Measurements from ENCODE around the gene TLNRD1.

DNA sequence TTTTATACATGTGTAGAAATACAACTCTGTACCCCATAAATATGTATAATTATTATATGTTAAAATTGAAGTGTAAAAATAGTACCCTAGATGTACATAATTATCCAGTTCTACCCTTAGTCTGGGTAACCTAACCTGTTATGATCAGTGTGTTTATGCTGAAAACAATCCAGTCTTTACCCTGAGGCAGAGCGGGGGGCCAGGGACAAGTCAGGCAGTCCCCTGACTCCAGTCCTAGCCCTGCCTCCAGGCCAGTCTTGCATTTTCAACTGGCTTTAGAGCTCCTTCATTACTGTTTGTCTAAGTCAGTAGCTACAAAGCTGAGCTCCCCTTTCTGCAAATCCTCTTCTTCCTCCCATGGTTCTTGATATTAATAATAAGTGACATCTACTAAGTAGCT is 14.2 kb upstream of the TLNRD1 start:
- TF ChIP-seq CTCF (IDR thresholded peaks at IDR 0.05 in 4 of 5, conservative IDR thresholded peaks at IDR 0.05 in 1 of 5) (no peak), POLR2A (IDR thresholded peaks at IDR 0.05) (no peak)

Measured in gastrocnemius medialis (tissue), 4 donors.